ENCODE data around the gene THSD7A.

GRCh38 chr7:11753433-11753832 lies 78.6 kb downstream of the THSD7A start:
- TF ChIP-seq EZH2 (IDR thresholded peaks at IDR 0.05; ENCODE audit: low read length) (no peak), CTCF (optimal IDR thresholded peaks at IDR 0.05 in 1 of 3, IDR thresholded peaks at IDR 0.05 in 1 of 3, conservative IDR thresholded peaks at IDR 0.05 in 1 of 3; ENCODE audit: extremely low read depth in 1 of 3, insufficient read depth in 2 of 3, low read length in 3 of 3) (no peak)

Measured in keratinocyte (primary cell).